Thyroid gland (tissue), 4 donors: ENCODE measurements around the gene FIBCD1. TPM values are rescaled to one million over a fixed set of nuclear protein-coding genes. Genes with fewer than 3 reads are reported as not detected.

ENCODE experiments used
- DNase-seq, 2 donors: peaks; one replicate each; pipeline ENCODE4 v3.0.0-alpha.2; 2019
- H3K27ac ChIP-seq, 3 donors: fragments of 200-600 bp; sonication (generic); 1 replicate in 2 of 3; 2 replicates in 1 of 3; pipeline ENCODE4 v1.5.1; 2016 to 2019; ENCODE audit warnings: mild to moderate bottlenecking in 1 of 3, moderate library complexity in 1 of 3
- H3K27me3 ChIP-seq: fragments of 200-600 bp; sonication (generic); one replicate; pipeline ENCODE4 v1.5.1; 2019
- H3K36me3 ChIP-seq, 2 donors: fragments of 200-600 bp; sonication (generic); one replicate each; pipeline ENCODE4 v1.5.1; 2016 to 2019
- H3K4me1 ChIP-seq, 2 donors: fragments of 200-600 bp; sonication (generic); one replicate each; pipeline ENCODE4 v1.5.1; 2017 to 2019
- H3K4me3 ChIP-seq, 3 donors: fragments of 200-600 bp; sonication (generic); replicated peaks in 1 of 3; 1 replicate in 2 of 3; 2 replicates in 1 of 3; pipeline ENCODE4 v1.5.1; 2016; ENCODE audit warnings: mild to moderate bottlenecking in 1 of 3
- H3K9me3 ChIP-seq: fragments of 200-600 bp; sonication (generic); one replicate; pipeline ENCODE4 v1.5.1; 2017
- POLR2A ChIP-seq, 2 donors: fragments of 450-650 bp; IDR thresholded peaks; one replicate each; pipeline ENCODE4 v1.6.1; 2017; ENCODE audit warnings: antibody characterized with exemption in 2 of 2, mild to moderate bottlenecking in 2 of 2, moderate library complexity in 1 of 2
- WGBS, 2 donors: methylation state at CpG; one replicate each; pipeline ENCODE4 v1.1.5; 2017; 5-methylcytosine and 5-hydroxymethylcytosine counted together
- intact Hi-C: fragments of 100-400 bp; cut with DNase I; formaldehyde crosslinking; loops from one replicate; pipeline ENCODE4 v1.15.1; 2023
- total RNA-seq, 4 donors: library from RNA; depleted of rRNA; stranded (reverse); fragments of >200 nt; gene quantifications; one replicate each; pipeline ENCODE4 v1.2.3, GENCODE V29; 2016
- TF ChIP-seq, protein P1 (sequence below), 6 experiments: fragments of 200-600 bp in 3 of 6; fragments of 450-650 bp in 3 of 6; sonication (generic) in 3 of 6; IDR thresholded peaks; one replicate each; pipeline ENCODE4 v1.5.1; 2016 to 2019; ENCODE audit warnings: antibody characterized with exemption in 6 of 6, mild to moderate bottlenecking in 2 of 6, inconsistent platforms in 1 of 6, moderate library complexity in 1 of 6

The FIBCD1 gene
- total RNA-seq, 4 donors from 2014 or later = 0.11 to 0.13 TPM; not detected in 2

DNA sequence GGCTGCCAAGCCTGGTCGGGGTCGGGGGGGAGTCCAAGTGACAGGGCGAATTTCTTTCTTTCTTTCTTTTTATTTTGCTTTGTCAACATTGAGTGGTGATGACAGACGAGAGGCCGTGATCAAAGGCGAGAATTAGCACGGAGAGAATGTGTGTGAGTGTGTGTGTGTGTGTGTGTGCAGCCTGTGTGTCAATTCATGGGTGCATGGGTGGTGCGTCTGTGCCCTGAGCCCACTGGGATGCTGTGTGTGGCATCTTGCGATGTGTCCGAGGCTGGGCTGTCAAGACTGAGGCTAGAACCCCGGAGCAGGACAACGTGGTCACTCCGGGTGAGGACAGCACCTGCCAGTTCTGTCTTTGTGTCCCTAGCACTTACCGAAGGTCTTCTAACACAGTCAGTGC lies 4.7 kb upstream of the FIBCD1 start:
- 40 to 48% methylated on average over 14 of the region's 14 CpGs for WGBS, 2 donors
- intact Hi-C loops = loop anchor here (5.0 kb wide), 1 partner anchor 76 kb away; no protein-coding TSS in a partner anchor
- DNase-seq = no peak
- H3K27ac ChIP-seq = no peak overlapping the region
- H3K4me3 ChIP-seq = no peak overlapping the region
- H3K27me3 ChIP-seq = no peaks in the 10 kb centered on the region
- no peaks in the 10 kb centered on the region for H3K36me3 ChIP-seq
- no peak for TF ChIP-seq POLR2A (IDR thresholded peaks at IDR 0.05)
- TF ChIP-seq, protein P1, sequence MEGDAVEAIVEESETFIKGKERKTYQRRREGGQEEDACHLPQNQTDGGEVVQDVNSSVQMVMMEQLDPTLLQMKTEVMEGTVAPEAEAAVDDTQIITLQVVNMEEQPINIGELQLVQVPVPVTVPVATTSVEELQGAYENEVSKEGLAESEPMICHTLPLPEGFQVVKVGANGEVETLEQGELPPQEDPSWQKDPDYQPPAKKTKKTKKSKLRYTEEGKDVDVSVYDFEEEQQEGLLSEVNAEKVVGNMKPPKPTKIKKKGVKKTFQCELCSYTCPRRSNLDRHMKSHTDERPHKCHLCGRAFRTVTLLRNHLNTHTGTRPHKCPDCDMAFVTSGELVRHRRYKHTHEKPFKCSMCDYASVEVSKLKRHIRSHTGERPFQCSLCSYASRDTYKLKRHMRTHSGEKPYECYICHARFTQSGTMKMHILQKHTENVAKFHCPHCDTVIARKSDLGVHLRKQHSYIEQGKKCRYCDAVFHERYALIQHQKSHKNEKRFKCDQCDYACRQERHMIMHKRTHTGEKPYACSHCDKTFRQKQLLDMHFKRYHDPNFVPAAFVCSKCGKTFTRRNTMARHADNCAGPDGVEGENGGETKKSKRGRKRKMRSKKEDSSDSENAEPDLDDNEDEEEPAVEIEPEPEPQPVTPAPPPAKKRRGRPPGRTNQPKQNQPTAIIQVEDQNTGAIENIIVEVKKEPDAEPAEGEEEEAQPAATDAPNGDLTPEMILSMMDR (IDR thresholded peaks at IDR 0.05) = no peak
- peaks cover 5 to 22% of the 10 kb centered on the region in 2 donors for H3K4me1 ChIP-seq
- no peaks in the 10 kb centered on the region for H3K9me3 ChIP-seq

DNA sequence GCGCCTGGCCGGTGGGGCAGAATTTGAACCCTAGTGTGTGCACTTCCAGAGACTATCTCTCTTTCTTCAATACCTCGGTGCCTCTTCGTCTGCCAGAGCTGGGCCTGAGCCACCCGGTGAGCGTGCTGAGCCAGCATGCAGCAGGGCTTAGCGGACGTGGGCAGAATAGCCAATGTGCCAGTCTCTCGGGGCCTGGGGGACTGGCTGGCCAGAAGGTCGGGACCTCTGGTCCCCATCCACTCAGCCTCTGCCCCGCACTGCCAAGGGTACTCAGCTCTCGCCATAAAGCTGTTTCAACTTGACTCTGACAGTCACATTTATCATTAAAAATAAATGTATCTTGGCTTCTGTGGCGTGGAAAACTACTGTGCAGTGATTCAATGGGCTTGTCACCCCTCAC lies 4.2 kb upstream of the FIBCD1 start:
- WGBS, 2 donors = 72 to 78% methylated on average over 11 to 13 of the region's 13 CpGs
- no peak overlapping the region for H3K27ac ChIP-seq
- intact Hi-C loops = loop anchor here (5.0 kb wide), 1 partner anchor 76 kb away; no protein-coding TSS in a partner anchor

DNA sequence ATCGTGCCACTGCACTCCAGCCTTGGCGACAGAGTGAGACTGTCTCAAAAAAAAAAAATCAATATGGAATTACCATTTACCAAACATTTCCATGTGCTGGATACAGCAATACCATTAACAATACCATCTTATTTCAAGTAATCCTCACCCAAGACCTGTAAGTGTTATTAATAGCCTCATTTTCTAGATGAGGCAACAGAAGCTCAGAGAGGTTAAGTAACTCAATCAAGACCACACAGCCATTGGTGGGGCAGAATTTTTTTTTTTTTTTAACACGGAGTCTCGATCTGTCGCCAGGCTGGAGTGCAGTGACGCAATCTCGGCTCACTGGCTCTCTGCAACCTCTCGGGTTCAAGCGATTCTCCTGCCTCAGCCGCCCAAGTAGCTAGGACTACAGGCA lies 3.6 kb upstream of the FIBCD1 start:
- no peak for DNase-seq
- no peak overlapping the region for H3K4me3 ChIP-seq
- intact Hi-C loops = loop anchor here (5.0 kb wide), 1 partner anchor 75 kb away; no protein-coding TSS in a partner anchor
- H3K36me3 ChIP-seq = no peaks in the 10 kb centered on the region
- H3K27ac ChIP-seq = no peak overlapping the region
- peaks cover 9 to 28% of the 10 kb centered on the region in 2 donors for H3K4me1 ChIP-seq
- 76 to 78% methylated on average over 10 of the region's 10 CpGs for WGBS, 2 donors
- no peaks in the 10 kb centered on the region for H3K9me3 ChIP-seq
- TF ChIP-seq POLR2A (IDR thresholded peaks at IDR 0.05) = no peak
- TF ChIP-seq, protein P1 (IDR thresholded peaks at IDR 0.05) = no peak
- H3K27me3 ChIP-seq = peaks cover 7% of the 10 kb centered on the region

More for the DNA sequence above, 4.2 kb upstream of the FIBCD1 start:
- TF ChIP-seq POLR2A (IDR thresholded peaks at IDR 0.05) = no peak
- TF ChIP-seq, protein P1 (IDR thresholded peaks at IDR 0.05) = no peak
- DNase-seq = no peak
- Histone ChIP-seq H3K36me3 (no peaks in the 10 kb centered on the region), H3K9me3 (no peaks in the 10 kb centered on the region), H3K4me3 (no peak overlapping the region), H3K27me3 (peaks cover 1% of the 10 kb centered on the region), H3K4me1 (peaks cover 7 to 25% of the 10 kb centered on the region in 2 donors)

DNA sequence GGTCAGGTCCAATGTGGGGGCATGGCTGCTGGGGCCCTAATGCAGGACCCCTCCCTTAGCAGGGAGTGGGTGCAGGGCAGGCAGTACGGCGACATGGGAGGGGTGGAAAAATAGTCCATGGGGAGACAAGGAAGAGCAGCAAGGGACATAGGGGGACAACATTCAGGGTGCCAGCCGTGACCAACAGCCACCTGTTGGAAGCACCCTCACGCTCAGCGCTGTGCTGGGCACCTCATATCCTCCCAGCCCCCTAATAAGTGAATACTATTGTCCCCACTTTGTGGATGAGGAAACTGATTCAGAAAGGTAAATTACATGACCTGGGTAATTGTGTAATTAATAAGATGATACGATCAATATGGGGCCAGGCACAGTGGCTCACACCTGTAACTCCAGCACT lies 3.0 kb upstream of the FIBCD1 start:
- TF ChIP-seq, protein P1 (IDR thresholded peaks at IDR 0.05) = no peak
- TF ChIP-seq POLR2A (IDR thresholded peaks at IDR 0.05) = no peak
- peaks cover 9 to 28% of the 10 kb centered on the region in 2 donors for H3K4me1 ChIP-seq
- H3K9me3 ChIP-seq = no peaks in the 10 kb centered on the region
- no peak for DNase-seq
- H3K27ac ChIP-seq = no peak overlapping the region
- no peaks in the 10 kb centered on the region for H3K36me3 ChIP-seq
- intact Hi-C loops = loop anchor here (5.0 kb wide), 1 partner anchor 75 kb away; no protein-coding TSS in a partner anchor
- WGBS, 2 donors = 87 to 88% methylated on average over 6 of the region's 6 CpGs
- peaks cover 9% of the 10 kb centered on the region for H3K27me3 ChIP-seq
- H3K4me3 ChIP-seq = no peak overlapping the region

DNA sequence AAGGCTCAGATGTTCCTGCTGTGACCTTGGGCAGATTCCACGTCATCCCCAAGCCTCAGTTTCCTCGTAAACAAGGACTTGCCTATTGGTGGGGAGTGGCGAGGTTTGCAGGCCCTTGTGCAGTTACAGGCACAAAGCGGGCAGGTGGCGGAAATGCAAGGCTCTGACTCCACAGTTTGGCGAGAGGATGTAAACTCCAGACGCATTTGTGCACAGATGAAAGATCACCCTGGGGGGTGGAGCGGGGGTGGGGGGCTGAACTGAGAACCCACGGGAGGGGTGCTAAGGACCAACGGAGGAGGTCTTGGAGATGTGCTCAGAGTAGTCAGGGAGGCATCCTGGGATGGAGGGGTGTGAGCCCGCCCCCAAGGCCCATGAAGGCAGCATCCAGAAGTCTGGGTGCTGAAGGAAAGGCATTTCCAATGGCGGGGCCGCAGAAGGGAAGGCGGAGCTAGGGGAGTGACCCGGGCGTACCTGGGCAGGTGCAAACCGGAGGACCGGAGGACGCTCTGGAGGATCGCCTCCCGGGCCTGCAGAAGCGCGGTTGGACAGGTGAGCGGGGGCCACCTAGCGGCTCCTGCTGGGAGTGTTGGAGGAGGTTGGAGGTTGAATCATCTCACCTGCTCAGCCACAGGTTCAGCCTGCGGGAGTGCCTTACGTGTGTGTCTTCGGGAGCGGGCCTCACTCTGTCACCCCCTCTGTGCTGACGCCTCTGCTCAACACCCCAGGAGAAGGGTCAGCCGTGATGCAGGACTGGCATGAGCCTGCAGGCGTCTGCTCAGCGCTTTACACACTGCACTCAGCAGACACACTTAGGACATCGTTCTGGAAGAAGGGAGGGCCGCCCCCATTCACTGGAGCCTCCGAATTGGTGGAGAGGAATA lies 1.9 kb upstream of the FIBCD1 start:
- Histone ChIP-seq H3K4me1 (peaks cover 9 to 28% of the 10 kb centered on the region in 2 donors), H3K27ac (no peak overlapping the region), H3K4me3 (no peak overlapping the region), H3K9me3 (no peaks in the 10 kb centered on the region), H3K36me3 (no peaks in the 10 kb centered on the region), H3K27me3 (peaks cover 9% of the 10 kb centered on the region)
- intact Hi-C loops = loop anchor here (2.0 to 5.0 kb wide), 2 partner anchors 74 to 236 kb away; no protein-coding TSS in a partner anchor
- DNase-seq = peak; percentile 87 to 89
- TF ChIP-seq POLR2A (IDR thresholded peaks at IDR 0.05) = no peak
- TF ChIP-seq, protein P1 (IDR thresholded peaks at IDR 0.05) = peak; percentile 77 to 96 (median 85)
- WGBS, 2 donors = 10 to 13% methylated on average over 29 to 31 of the region's 36 CpGs
